Body of pancreas (tissue), 4 donors: ENCODE measurements around the gene KRT32.

Experiments used
- POLR2A ChIP-seq, 3 donors: fragments of 450-650 bp; IDR thresholded peaks; one replicate each; pipeline ENCODE4 v1.6.1; 2016; ENCODE audit warnings: antibody characterized with exemption in 3 of 3, mild to moderate bottlenecking in 2 of 3
- TF ChIP-seq, protein P1 (sequence below), 7 experiments: fragments of 450-650 bp in 4 of 7; fragments of 200-600 bp in 3 of 7; sonication (generic) in 3 of 7; IDR thresholded peaks; one replicate each; pipeline ENCODE4 v1.5.1; 2016 to 2019; ENCODE audit warnings: antibody characterized with exemption in 7 of 7

DNA sequence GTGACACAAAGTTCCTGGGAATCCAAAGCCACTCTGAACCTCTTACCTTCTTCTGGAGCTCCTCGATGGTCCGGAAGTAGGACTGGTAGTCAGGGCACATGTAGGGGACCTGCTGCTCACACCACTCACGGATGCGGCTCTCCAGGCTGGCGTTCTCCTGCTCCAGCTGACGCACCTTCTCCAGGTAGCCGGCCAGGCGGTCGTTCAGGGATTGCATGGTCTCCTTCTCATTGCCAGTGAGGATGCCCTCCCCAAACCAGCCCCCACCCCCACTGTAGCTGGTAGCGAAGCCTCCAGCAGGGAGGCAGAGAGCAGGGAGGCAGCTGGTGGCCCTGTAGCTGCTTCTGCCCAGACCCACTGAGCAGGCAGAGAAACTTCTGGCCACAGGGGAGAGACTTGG, 13.4 kb upstream of the KRT32 start:
- TF ChIP-seq POLR2A (IDR thresholded peaks at IDR 0.05): no peak
- TF ChIP-seq, protein P1, sequence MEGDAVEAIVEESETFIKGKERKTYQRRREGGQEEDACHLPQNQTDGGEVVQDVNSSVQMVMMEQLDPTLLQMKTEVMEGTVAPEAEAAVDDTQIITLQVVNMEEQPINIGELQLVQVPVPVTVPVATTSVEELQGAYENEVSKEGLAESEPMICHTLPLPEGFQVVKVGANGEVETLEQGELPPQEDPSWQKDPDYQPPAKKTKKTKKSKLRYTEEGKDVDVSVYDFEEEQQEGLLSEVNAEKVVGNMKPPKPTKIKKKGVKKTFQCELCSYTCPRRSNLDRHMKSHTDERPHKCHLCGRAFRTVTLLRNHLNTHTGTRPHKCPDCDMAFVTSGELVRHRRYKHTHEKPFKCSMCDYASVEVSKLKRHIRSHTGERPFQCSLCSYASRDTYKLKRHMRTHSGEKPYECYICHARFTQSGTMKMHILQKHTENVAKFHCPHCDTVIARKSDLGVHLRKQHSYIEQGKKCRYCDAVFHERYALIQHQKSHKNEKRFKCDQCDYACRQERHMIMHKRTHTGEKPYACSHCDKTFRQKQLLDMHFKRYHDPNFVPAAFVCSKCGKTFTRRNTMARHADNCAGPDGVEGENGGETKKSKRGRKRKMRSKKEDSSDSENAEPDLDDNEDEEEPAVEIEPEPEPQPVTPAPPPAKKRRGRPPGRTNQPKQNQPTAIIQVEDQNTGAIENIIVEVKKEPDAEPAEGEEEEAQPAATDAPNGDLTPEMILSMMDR (IDR thresholded peaks at IDR 0.05): no peak
